ENCODE measurements around the gene LRRC3C.

- no peak for TF ChIP-seq CTCF (IDR thresholded peaks at IDR 0.05)
- TF ChIP-seq POLR2A (IDR thresholded peaks at IDR 0.05) = no peak
Observed at GRCh38 chr17:39946551-39947330, 19.2 kb downstream of the LRRC3C start.
